Medulla oblongata (tissue), 1 donor: Measurements from ENCODE around the gene RAPGEF2.
"Not testable (repeated sequence)": the region's sequence is repeated elsewhere in the genome, so short reads cannot be mapped to it uniquely, and the experiment has no call there.

Experiments
- DNase-seq: peaks from one replicate; pipeline ENCODE4 v3.0.0-alpha.2; 2015; ENCODE audit errors: extremely low spot score

RAPGEF2 gene

GRCh38 chr4:159160242-159160641 is 57.4 kb downstream of the RAPGEF2 start:
- no peak for DNase-seq

DNA sequence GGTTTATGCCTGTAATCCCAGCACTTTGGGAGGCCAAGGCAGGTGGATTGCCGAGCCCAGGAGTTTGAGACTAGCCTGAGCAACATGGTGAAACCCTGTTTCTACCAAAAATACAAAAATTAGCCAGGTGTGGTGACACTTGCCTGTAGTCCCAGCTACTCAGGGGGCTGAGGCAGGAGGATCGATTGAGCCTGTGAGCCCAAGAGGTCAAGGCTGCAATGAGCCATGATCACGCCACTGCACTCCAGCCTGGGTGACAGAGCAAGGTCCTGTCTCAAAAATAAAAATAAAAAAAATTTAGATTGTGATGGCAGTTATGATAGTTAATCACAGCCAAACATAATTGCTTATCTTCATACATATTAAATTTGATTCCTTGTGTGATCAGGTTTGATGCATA is 58.6 kb downstream of the RAPGEF2 start:
- not testable (repeated sequence) for DNase-seq

- no peak for DNase-seq
Observed at GRCh38 chr4:159162576-159162975, 59.7 kb downstream of the RAPGEF2 start.

- no peak for DNase-seq
Observed at GRCh38 chr4:159163521-159163920, 60.6 kb downstream of the RAPGEF2 start.

DNA sequence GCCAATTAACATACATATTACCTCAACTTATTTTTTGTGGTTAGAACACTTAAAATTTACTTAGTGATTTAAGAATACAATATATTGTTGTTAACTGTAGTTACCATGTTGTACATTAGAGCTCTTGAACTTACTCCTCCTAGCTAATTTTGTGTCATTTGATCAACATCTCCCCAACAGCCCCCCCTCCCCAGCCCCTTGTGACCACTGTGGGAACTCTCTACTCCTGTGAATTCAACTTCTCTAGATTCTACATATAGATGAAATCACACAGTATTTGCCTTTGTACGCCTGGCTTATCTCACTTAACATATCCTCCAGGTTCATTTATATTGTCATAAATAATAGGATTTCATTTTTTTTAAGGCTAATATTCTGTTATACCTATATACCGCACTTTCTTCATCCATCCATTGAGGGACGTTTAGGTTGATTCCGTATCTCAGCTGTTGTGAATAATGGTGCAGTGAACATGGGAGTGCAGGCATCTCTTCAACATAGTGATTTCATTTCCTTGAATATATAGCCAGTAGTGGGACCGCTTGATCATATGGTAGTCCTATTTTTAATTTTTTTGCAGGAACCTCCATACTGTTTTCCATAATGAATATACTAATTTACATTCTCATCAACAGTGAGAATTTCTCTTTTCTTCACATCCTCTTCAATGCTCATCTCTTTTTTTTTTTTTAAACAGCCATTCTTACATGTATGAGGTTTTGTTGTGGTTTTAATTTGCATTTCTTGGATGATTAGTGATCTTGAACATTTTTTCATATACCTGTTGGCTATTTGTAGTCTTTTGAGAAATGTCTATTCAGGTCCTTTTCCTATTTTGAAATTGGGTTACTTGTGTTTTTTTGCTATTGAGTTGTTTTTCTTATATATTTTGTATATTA is 66.8 kb downstream of the RAPGEF2 start:
- DNase-seq: no peak

DNA sequence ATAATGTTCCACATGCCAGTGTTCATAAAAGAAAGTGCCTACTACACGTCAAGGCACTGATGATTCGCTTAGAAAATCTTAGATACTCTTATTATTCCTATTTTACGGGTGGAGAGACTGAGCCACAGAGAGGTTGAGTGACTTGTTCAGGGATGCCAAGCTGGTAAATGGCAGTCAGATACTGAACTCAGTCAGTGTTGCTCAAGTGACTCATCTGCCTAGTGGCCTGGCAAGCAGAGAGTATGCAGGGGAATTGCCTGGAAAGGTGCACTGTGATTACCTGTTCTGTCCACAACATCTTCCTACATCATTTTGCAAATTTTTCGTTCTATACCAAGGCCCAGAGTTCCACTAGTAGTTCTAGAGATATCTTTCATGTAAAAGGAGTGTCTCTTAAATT is 68.4 kb downstream of the RAPGEF2 start:
- DNase-seq: no peak

- DNase-seq: no peak
Observed at GRCh38 chr4:159173886-159174285, 71.0 kb downstream of the RAPGEF2 start.

- DNase-seq: no peak
Observed at GRCh38 chr4:159174645-159175084, 71.8 kb downstream of the RAPGEF2 start.

- DNase-seq: peak; percentile 95
Observed at GRCh38 chr4:159175085-159175988, 72.5 kb downstream of the RAPGEF2 start.

GRCh38 chr4:159175989-159176375 is 73.1 kb downstream of the RAPGEF2 start:
- DNase-seq: no peak

DNA sequence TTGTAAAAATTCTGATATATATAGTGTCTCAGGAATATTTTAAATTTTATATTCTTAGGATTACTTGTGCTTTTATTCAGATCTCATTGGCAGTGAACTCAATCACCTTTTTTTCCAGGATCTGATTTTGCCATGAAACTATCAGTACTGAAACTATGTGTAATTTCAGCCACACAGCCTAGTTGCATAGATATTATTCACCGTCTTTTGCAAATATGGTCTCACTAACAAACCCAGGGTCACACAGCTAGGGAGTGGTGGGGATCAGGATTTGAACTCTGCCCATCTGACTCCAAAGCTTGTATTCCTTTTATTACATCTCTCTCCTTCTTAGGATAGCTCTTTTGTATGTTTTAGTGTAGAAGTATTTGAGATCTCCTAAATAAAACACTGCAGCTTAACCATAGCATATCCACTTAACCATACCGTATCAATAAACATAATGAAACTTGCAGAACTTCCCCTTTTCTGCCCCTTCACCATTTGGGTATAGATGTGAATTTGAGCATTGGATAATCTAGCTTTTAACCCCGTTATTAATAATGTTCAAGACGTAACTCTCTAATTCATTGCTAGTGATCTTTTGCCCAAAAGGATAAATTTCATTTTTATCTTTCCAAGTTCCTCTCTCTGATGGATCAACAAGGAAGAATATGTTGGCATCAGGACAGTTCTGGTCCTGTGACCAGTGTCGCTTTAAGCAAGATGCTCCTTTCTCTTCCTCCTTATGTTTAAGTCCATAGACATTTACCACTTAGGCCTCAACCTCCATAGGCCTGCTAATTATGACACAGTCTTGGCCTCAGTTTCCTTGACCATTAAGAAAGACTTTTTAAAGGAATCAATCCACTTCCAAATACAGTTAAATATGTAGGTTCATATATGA is 74.6 kb downstream of the RAPGEF2 start:
- peak; percentile 72 for DNase-seq

DNA sequence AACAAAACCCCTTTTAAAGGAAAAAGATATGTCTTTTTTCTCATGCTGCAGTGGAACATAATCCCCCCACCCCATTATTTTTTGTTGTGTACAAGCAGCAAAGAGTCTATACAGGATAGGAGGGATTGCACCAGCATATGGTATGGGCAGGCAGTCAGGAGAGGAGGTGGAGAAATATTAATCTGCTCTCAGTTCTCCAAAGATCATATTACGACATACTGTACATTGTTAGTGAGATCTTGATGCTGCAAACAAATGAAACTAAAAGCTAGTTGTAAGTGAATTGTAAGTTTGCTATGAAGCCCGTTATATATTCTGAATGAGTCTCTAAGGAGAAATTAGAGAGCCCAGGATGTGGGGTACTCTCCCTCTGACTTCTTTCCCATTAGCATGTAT is 75.3 kb downstream of the RAPGEF2 start:
- no peak for DNase-seq

DNA sequence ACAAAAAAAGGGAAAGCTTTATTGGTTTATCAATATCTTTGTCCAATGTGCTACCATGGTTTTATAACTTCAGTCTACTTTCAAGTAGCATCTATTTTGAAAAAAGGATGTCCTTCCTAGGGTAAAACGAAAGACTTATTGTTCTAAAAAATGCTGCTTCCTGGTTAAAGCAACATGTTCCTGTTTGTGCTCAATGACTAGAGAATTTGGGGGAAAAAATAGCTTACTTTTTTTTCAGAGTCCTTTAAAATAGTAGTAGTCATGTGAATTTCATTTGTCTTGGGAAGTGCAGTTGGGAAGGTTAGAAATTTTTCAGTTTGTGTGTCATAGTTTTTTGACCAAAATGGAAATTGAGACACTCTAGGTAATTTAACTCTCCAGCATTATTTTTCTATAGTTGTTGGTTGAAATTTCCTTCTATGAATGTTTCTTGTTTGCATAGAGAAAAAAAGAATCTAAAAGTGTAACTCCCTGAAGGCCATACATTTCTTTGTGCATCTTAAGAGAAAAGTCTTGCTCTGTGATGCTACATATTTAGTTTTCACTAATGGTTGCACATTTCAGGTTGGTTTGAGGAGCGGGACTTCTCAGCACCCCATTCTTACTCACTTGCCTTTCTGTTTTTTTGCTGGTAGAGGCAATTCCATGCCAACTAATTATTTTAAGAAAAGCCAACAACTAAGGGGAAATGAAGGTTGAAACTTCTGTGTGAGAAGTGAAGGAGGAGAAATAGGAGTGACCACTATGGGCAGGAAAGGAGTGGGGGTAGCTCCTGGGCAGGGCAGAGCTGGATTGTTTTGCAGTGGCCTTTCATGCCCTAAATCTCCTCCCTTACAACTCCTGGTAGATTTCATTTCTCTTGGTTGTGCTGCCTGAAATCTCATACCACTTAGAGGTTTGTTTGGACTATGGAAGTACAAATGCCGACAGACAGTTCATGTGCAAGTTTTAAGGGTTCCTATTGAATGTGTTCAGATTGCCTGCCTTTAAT is 76.4 kb downstream of the RAPGEF2 start:
- no peak for DNase-seq

DNA sequence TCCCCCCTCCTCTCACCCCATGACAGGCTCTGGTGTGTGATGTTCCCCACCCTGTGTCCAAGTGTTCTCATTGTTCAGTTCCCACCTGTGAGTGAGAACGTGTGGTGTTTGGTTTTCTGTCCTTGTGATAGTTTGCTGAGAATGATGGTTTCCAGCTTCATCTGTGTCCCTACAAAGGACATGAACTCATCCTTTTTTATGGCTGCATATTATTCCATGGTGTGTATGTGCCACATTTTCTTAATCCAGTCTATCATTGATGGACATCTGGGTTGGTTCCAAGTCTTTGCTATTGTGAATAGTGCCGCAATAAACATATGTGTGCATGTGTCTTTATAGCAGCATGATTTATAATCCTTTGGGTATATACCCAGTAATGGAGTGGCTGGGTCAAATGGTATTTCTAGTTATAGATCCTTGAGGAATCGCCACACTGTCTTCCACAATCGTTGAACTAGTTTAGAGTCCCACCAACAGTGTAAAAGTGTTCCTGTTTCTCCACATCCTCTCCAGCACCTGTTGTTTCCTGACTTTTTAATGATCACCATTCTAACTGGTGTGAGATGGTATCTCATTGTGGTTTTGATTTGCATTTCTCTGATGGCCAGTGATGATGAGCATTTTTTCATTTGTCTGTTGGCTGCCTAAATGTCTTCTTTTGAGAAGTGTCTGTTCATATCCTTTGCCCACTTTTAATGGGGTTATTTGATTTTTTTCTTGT is 81.2 kb downstream of the RAPGEF2 start:
- DNase-seq: not testable (repeated sequence)

DNA sequence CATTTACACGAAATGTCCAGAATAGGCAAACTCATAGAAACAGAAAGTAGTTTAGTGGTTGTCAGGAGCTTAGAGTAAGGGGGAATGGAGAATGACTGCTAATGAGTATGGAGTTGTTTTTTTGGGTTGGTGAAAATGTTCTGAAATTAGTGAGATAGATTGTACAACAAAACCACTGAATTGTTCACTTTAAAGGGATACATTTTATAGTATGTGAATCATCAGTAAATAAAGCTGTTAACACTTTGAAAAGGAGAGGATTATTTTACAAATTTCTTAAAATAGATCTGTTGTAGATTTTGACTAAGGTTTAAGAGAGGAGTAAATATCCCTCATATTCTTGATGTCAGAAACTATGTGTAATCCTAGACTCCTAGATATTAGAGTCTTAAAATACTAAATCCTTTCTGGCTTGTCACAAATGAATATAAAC is 82.7 kb downstream of the RAPGEF2 start:
- DNase-seq: no peak

DNA sequence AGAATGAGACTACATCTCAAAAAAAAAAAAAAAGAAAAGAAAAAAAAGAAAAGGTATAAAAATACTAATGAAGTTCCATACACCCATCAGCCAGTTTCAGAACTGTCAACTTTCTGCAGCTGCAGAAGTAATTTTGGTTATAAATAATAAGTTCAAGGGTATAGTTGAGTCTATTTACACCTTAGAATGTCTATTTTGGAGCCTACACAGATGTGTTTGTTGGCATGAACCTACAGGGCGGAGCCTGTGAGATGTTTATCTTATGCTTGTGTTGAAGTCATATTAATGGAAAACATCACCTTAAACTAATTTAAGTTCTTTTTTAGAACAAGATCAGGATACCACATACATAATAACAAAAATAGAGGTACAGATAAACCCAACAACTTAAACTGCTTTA is 85.8 kb downstream of the RAPGEF2 start:
- no peak for DNase-seq

DNA sequence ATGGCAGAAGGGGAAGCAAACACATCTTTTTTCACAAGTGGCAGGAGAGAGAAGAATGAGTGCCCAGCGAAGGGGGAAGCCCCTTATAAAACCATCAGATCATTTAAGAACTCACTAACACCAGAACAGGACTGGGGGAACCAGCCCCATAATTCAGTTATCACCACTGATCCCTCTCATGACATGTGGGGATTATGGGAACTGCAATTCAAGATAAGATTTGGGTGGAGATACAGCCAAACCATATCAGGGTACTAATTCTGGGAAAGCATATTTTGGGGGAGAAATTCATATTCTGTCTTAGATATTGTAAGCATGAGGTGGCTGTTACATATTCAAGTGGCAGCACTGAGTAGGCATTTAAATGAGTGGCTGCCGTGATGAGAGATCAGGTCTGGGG is 87.8 kb downstream of the RAPGEF2 start:
- no peak for DNase-seq

DNA sequence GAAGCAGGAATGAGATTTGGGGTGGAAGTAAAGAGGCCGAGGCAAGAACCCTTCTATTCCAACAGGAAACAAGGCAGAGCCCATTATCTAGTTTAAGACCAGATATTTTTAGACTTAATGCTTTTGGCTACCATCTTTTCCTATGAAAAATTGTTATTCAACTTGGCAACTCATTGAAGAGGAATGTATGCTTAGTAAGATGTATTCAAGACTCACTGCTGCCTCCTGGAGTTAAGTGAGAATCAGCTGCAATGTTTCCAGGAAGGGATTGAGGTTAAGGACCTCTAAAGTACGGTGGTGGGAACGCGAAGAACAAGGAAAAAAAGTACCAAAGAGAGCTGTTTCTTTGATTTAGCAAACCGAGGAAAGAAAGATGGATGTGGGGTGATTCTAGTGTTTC is 89.1 kb downstream of the RAPGEF2 start:
- DNase-seq: no peak

DNA sequence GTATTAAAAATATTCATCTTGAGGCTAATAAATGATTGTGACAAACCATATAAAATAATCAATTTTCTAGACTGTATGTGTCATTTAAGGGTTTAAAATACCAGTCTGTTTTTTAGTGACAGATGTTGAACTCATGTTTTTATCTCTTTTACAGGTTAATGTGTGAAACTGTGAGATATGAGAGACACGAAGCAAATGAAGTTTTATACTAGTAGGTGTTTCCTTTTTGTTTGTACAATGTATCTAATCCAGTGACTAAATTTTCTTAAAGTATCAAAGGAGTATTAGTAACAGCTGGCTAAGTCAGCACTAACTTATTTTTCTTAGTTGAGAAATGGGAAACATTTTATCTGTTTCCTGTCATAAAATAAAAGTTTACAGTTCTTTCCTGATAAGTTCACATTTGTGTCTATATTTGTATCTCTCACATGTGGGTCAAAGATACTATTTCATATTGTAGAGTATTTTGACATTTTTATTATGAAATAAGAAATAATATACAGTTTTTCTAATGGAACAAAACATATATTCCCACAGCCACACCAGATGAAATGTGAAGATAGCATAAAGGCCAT is 90.3 kb downstream of the RAPGEF2 start:
- no peak for DNase-seq
